SK-N-SH (cell line): Measurements from ENCODE around the gene MAPT.

Source experiments
- CTCF ChIP-seq: fragments of 200-600 bp; sonication (generic); IDR thresholded peaks from 2 replicates; pipeline ENCODE4 v1.6.1; 2017; ENCODE audit warnings: antibody characterized with exemption, mild to moderate bottlenecking, moderate library complexity
- FOXJ3 ChIP-seq: sonication (generic); formaldehyde crosslinking; IDR thresholded peaks from 2 replicates; pipeline ENCODE4 v1.5.1; 2020; ENCODE audit warnings: mild to moderate bottlenecking, missing genetic modification reagents
- NRF1 ChIP-seq: IDR thresholded peaks from 2 replicates; pipeline ENCODE4 v1.6.1; 2012; ENCODE audit warnings: low read depth, mild to moderate bottlenecking, low read length
- RAD21 ChIP-seq: IDR thresholded peaks from 2 replicates; pipeline ENCODE4 v1.6.1; 2012; ENCODE audit warnings: mild to moderate bottlenecking, low read length
- REST ChIP-seq: IDR thresholded peaks from 2 replicates; pipeline ENCODE4 v1.6.1; 2012; ENCODE audit warnings: mild to moderate bottlenecking, low read depth, low read length, moderate library complexity
- RXRA ChIP-seq: IDR thresholded peaks from 2 replicates; pipeline ENCODE4 v1.4.0; 2012; ENCODE audit warnings: low read depth, mild to moderate bottlenecking, borderline replicate concordance

- TF ChIP-seq CTCF (no peak), NRF1 (no peak), REST (no peak), RAD21 (no peak), FOXJ3 (no peak), RXRA (no peak)
Measured at GRCh38 chr17:45850011-45850410, 44.3 kb upstream of the MAPT start.
